IMR-90 (cell line): ENCODE results near the gene XYLT2. TPM values are rescaled to one million over a fixed set of nuclear protein-coding genes. Genes with fewer than 3 reads are reported as not detected.

Experiments
- ATAC-seq: fragments of 200-7000 bp; cut with Tn5 transposase; 2 replicates; pipeline ENCODE4 v1.9.1; 2020; ENCODE audit warnings: low read depth, mild to moderate bottlenecking, moderate library complexity
- BruUV-seq: library from RNA; stranded (reverse); fragments of 400-500 nt; replicated peaks from 2 replicates; lab custom pipeline; 2021; lab: Mats Ljungman, UMichigan
- CTCF ChIA-PET: fragments of 300-600 bp; formaldehyde crosslinking; extraction: SDS; loops from one replicate; lab custom pipeline; 2021; ENCODE audit warnings: antibody characterized with exemption; lab: Yijun Ruan, JAX
- POLR2A ChIA-PET: fragments of 300-600 bp; sonication (Branson Sonifier 250); formaldehyde crosslinking; loops from one replicate; lab custom pipeline; 2022; ENCODE audit warnings: antibody characterized with exemption; ENCODE audit not compliant: unreplicated experiment; lab: Charles Lee
- DNase-seq: peaks from one replicate; pipeline ENCODE4 v3.0.0; 2013
- H2AFZ ChIP-seq: replicated peaks from 2 replicates; pipeline ENCODE3; 2013; ENCODE audit warnings: low read length, mild to moderate bottlenecking; ENCODE audit not compliant: poor library complexity
- H2AK5ac ChIP-seq: 2 replicates; pipeline ENCODE4 v1.6.1; 2013; ENCODE audit warnings: low read depth, low read length, inconsistent platforms
- H2AK9ac ChIP-seq: replicated peaks from 2 replicates; pipeline ENCODE3; 2013; ENCODE audit warnings: mild to moderate bottlenecking, low read depth, low read length, moderate library complexity; ENCODE audit not compliant: poor library complexity
- H2BK120ac ChIP-seq: 2 replicates; pipeline ENCODE4 v1.6.1; 2013; ENCODE audit warnings: low read depth, low read length, inconsistent platforms
- H2BK15ac ChIP-seq: 3 replicates; pipeline ENCODE4 v1.6.1; 2013; ENCODE audit warnings: low read depth, low read length, inconsistent platforms
- H2BK20ac ChIP-seq: 2 replicates; pipeline ENCODE4 v1.6.1; 2013; ENCODE audit warnings: low read depth, mild to moderate bottlenecking, inconsistent platforms, low read length, moderate library complexity
- H2BK5ac ChIP-seq: 2 replicates; pipeline ENCODE4 v1.6.1; 2013; ENCODE audit warnings: mild to moderate bottlenecking, low read depth, low read length, inconsistent platforms; ENCODE audit not compliant: poor library complexity, severe bottlenecking
- H3K14ac ChIP-seq: replicated peaks from 2 replicates; pipeline ENCODE4 v1.6.1; 2013; ENCODE audit warnings: low read depth, low read length, inconsistent platforms
- H3K18ac ChIP-seq: 2 replicates; pipeline ENCODE4 v1.6.1; 2013; ENCODE audit warnings: low read depth, low read length, control low read depth
- H3K23ac ChIP-seq: 2 replicates; pipeline ENCODE4 v1.6.1; 2013; ENCODE audit warnings: low read depth, low read length, inconsistent platforms
- H3K27ac ChIP-seq: 2 replicates; pipeline ENCODE4 v1.5.1; 2013; ENCODE audit warnings: mild to moderate bottlenecking, control low read depth, low read length; ENCODE audit not compliant: insufficient read depth
- H3K27me3 ChIP-seq: 2 replicates; pipeline ENCODE4 v1.6.1; 2013; ENCODE audit warnings: low read length; ENCODE audit not compliant: control insufficient read depth, insufficient read depth
- H3K36me3 ChIP-seq: 2 replicates; pipeline ENCODE4 v1.6.1; 2013; ENCODE audit warnings: low read length, mixed read lengths; ENCODE audit not compliant: control insufficient read depth, insufficient read depth
- H3K4ac ChIP-seq: 2 replicates; pipeline ENCODE4 v1.6.1; 2013; ENCODE audit warnings: low read depth, low read length, inconsistent platforms
- H3K4me1 ChIP-seq: 2 replicates; pipeline ENCODE4 v1.6.1; 2013; ENCODE audit warnings: low read length, mixed read lengths; ENCODE audit not compliant: control insufficient read depth, insufficient read depth
- H3K4me2 ChIP-seq: 2 replicates; pipeline ENCODE4 v1.6.1; 2013; ENCODE audit warnings: low read depth, mild to moderate bottlenecking, control low read depth, low read length, moderate library complexity
- H3K4me3 ChIP-seq: 2 replicates; pipeline ENCODE4 v1.5.1; 2013; ENCODE audit warnings: low read depth, mild to moderate bottlenecking, control low read depth, low read length, moderate library complexity; ENCODE audit not compliant: insufficient read depth
- H3K56ac ChIP-seq: 2 replicates; pipeline ENCODE4 v1.6.1; 2013; ENCODE audit warnings: low read length, inconsistent platforms; ENCODE audit not compliant: insufficient read depth; ENCODE audit errors: extremely low read depth
- H3K79me1 ChIP-seq, 2 experiments: 2 replicates each; pipeline ENCODE4 v1.6.1; 2013; ENCODE audit warnings: low read length in 2 of 2, inconsistent platforms in 1 of 2, low read depth in 1 of 2
- H3K9ac ChIP-seq: 2 replicates; pipeline ENCODE4 v1.6.1; 2013; ENCODE audit warnings: low read depth, low read length, control low read depth
- H3K9me1 ChIP-seq: 2 replicates; pipeline ENCODE4 v1.6.1; 2013; ENCODE audit warnings: low read length, inconsistent platforms; ENCODE audit not compliant: insufficient read depth
- H3K9me3 ChIP-seq: 2 replicates; pipeline ENCODE4 v1.6.1; 2013; ENCODE audit warnings: low read length; ENCODE audit not compliant: control insufficient read depth, insufficient read depth
- H4K20me1 ChIP-seq: 2 replicates; pipeline ENCODE4 v1.6.1; 2013; ENCODE audit warnings: low read length, inconsistent platforms; ENCODE audit not compliant: insufficient read depth
- H4K5ac ChIP-seq: 2 replicates; pipeline ENCODE4 v1.6.1; 2013; ENCODE audit warnings: mild to moderate bottlenecking, low read depth, low read length, control low read depth
- H4K8ac ChIP-seq, 2 experiments: 2 replicates each; pipeline ENCODE4 v1.6.1; 2013; ENCODE audit warnings: low read depth in 2 of 2, low read length in 2 of 2, control low read depth in 1 of 2, inconsistent platforms in 1 of 2
- H4K91ac ChIP-seq: 2 replicates; pipeline ENCODE4 v1.6.1; 2013; ENCODE audit warnings: low read depth, low read length, inconsistent platforms; ENCODE audit not compliant: insufficient read depth
- CEBPB ChIP-seq: IDR thresholded peaks from 2 replicates; pipeline ENCODE4 v1.6.1; 2012; ENCODE audit warnings: low read depth, low read length, improper control_type of control experiment
- RCOR1 ChIP-seq: IDR thresholded peaks from 2 replicates; pipeline ENCODE4 v1.6.1; 2012; ENCODE audit warnings: mild to moderate bottlenecking, low read length, improper control_type of control experiment; ENCODE audit not compliant: insufficient replicate concordance
- RFX5 ChIP-seq: IDR thresholded peaks from 2 replicates; pipeline ENCODE4 v1.8.0; 2012; ENCODE audit warnings: low read depth, mild to moderate bottlenecking, low read length, moderate library complexity
- SMC3 ChIP-seq: fragments of 150-350 bp; IDR thresholded peaks from 2 replicates; pipeline ENCODE4 v1.6.1; 2016; ENCODE audit warnings: low read depth, mild to moderate bottlenecking, antibody characterized with exemption, low read length, moderate library complexity
- WGBS, 2 experiments: methylation state at CpG; one replicate each; pipeline versions ENCODE4 v1.1.5 to v1.1.7; 2013; ENCODE audit warnings: missing lambda C conversion rate in 2 of 2; ENCODE audit not compliant: insufficient read length in 1 of 2; ENCODE audit errors: extremely low coverage in 2 of 2; 5-methylcytosine and 5-hydroxymethylcytosine counted together
- dilution Hi-C: fragments of 300-500 bp; cut with HindIII; formaldehyde crosslinking; loops from one replicate; pipeline ENCODE4 v1.14.3; 2018; ENCODE audit warnings: low sequenced_read_pairs; ENCODE audit not compliant: unreplicated experiment
- in situ Hi-C: fragments of 300-500 bp; cut with MboI; formaldehyde crosslinking; loops from 3 replicates; pipeline ENCODE4 v1.14.3; 2019; ENCODE audit warnings: low sequenced_read_pairs, inconsistent platforms, mixed read lengths
- intact Hi-C: fragments of 100-400 bp; cut with micrococcal nuclease; formaldehyde crosslinking; loops from 2 replicates; pipeline ENCODE4 v1.10.0; 2022
- polyA plus RNA-seq, 3 experiments: library from polyadenylated mRNA; depleted of rRNA; stranded (reverse); fragments of >200 nt; gene quantifications; 2 replicates each; pipeline ENCODE4 v1.2.3, GENCODE V29; 2012; ENCODE audit warnings: low replicate concordance in 1 of 3
- total RNA-seq: library from RNA; depleted of rRNA; stranded (reverse); fragments of >200 nt; gene quantifications from 2 replicates; pipeline ENCODE4 v1.2.3, GENCODE V29; 2012

Gene XYLT2
- total and polyA plus RNA-seq, 2 of the 4 experiments (the other 2 are of a cell fraction): 27.7 to 31.9 TPM

DNA sequence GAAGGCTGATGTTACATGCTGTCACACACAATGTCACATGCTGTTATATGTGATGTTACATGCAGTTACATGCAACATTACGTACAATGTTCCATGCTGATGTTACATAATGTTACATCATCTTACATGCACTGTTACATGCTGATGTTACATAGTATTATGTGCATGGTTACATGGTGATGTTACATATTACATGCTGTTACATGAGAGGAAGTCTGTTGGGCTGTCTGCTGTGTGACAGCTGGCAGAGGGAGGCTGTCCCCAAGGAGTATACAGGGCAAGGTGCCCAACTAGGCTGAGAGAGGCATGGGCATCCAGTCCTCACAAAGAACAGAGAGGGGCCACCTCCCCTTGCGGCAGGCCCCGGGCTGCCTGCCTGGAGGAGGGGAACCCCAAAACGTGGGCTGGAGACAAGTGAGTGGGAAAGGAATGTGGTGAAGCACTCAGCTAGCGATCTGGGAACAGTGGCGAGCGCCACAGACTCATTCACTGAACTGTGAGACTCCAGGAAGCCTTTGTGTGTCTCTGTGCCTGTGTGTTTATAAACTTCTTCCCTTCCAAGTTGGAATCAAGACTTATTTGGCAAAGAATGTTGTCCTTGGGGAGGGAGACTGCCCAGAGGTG lies 41.0 kb upstream of the XYLT2 start:
- H3K27ac ChIP-seq: peak overlapping the region; percentile 63
- in situ Hi-C loops (loop anchor here (25.0 kb wide), 1 partner anchor 418 kb away; no protein-coding TSS in a partner anchor), dilution Hi-C loops (no loop called here), intact Hi-C loops (loop anchor here (10.0 kb wide), 1 partner anchor 270 kb away; no protein-coding TSS in a partner anchor)
- 0 out of 2 replicates have a peak, but pooled peaks have one; percentile 5 for TF ChIP-seq RFX5
- TF ChIP-seq SMC3: no peak
- TF ChIP-seq CEBPB: peak; percentile 90
- TF ChIP-seq RCOR1: no peak
- H4K5ac ChIP-seq: peak overlapping the region; percentile 70
- ChIA-PET CTCF (interaction anchor here (0.6 to 1.2 kb wide), 2 partner anchors 28 to 92 kb away, joined by 3 to 4 read pairs; partner anchors contain the start of gene LRRC59), POLR2A (no interaction called here)
- H3K9me1 ChIP-seq: peaks cover 12% of the 10 kb centered on the region
- peak overlapping the region; percentile 91 for H2BK20ac ChIP-seq
- H3K4me1 ChIP-seq: peaks cover 15% of the 10 kb centered on the region
- H4K91ac ChIP-seq: peak overlapping the region; percentile 83
- H3K36me3 ChIP-seq: no peaks in the 10 kb centered on the region
- peak overlapping the region; percentile 89 for H3K23ac ChIP-seq
- DNase-seq: peak; percentile 79
- no peaks in the 10 kb centered on the region for H3K9me3 ChIP-seq
- H3K79me1 ChIP-seq: no peaks in the 10 kb centered on the region
- H2AFZ ChIP-seq: peak overlapping the region; percentile 76
- no peaks in the 10 kb centered on the region for H4K20me1 ChIP-seq
- H3K14ac ChIP-seq: peak overlapping the region; percentile 79
- H3K4ac ChIP-seq: peak overlapping the region; percentile 97
- H3K4me2 ChIP-seq: peak overlapping the region; percentile 65
- peak overlapping the region; percentile 54; the same call in 2 of the 3 replicates for H2BK15ac ChIP-seq
- H2BK5ac ChIP-seq: peak overlapping the region; percentile 88
- no TSS peak for BruUV-seq
- H4K8ac ChIP-seq: peak overlapping the region; percentile 2 to 83; a peak in 3 of 4 replicates
- H2AK5ac ChIP-seq: peak overlapping the region; percentile 76
- H2BK120ac ChIP-seq: peak overlapping the region; percentile 95
- peak overlapping the region; percentile 63 for H2AK9ac ChIP-seq
- H3K27me3 ChIP-seq: no peaks in the 10 kb centered on the region
- peak; percentile 85 for ATAC-seq
- peak overlapping the region; percentile 15; the same call in 1 of the 2 replicates for H3K56ac ChIP-seq
- peak overlapping the region; percentile 88 for H3K18ac ChIP-seq
- H3K9ac ChIP-seq: peak overlapping the region; percentile 51
- 0% methylated on average over 2 of the region's 7 CpGs; no CpG with 5 or more reads in 1 of the 2 experiments for WGBS, 2 experiments
- H3K4me3 ChIP-seq: no peak overlapping the region
